A549 (cell line): ENCODE results near the gene MLST8. TPM values are rescaled to one million over a fixed set of nuclear protein-coding genes. Genes with fewer than 3 reads are reported as not detected.

Experiments
- ATAC-seq, 2 experiments: fragments of 200-7000 bp in 1 of 2; fragments of >200 bp in 1 of 2; cut with Nextera tagmentation in 1 of 2; cut with Tn5 transposase in 1 of 2; 3 replicates each; pipeline versions ENCODE4 v1.8.0 to v1.9.1; 2018 to 2020; ENCODE audit warnings: mild to moderate bottlenecking in 1 of 2, moderate library complexity in 1 of 2
- CTCF ChIA-PET: fragments of 300-600 bp; sonication (Branson Sonifier 250); formaldehyde crosslinking; extraction: SDS; loops from one replicate; lab custom pipeline; 2021; ENCODE audit warnings: antibody characterized with exemption, inconsistent platforms; lab: Yijun Ruan, JAX
- POLR2A ChIA-PET: fragments of 350-600 bp; formaldehyde crosslinking; extraction: SDS; loops from one replicate; lab custom pipeline; 2021; ENCODE audit warnings: antibody characterized with exemption, inconsistent platforms; lab: Yijun Ruan, JAX
- DNase-seq, 2 experiments: peaks; one replicate each; pipeline versions ENCODE4 v3.0.0 to v3.0.0-alpha.2; 2011 to 2016; ENCODE audit warnings: low read depth in 1 of 2, low spot score in 1 of 2
- FAIRE-seq: peaks from 2 replicates; lab custom pipeline; 2011; peaks lifted over from hg19 to GRCh38; lab: Jason Lieb, UNC
- H3K27ac ChIP-seq, 2 experiments: fragments of >200 bp; sonication (Bioruptor Twin); formaldehyde crosslinking; 3 replicates each; pipeline ENCODE4 v1.5.1; 2016 to 2017
- H3K4me1 ChIP-seq: fragments of >200 bp; sonication (Bioruptor Twin); formaldehyde crosslinking; 3 replicates; pipeline ENCODE4 v1.6.1; 2016
- H3K4me2 ChIP-seq: fragments of >200 bp; sonication (Bioruptor Twin); formaldehyde crosslinking; 3 replicates; pipeline ENCODE4 v1.6.1; 2016
- H3K4me3 ChIP-seq: fragments of >200 bp; sonication (Bioruptor Twin); formaldehyde crosslinking; 3 replicates; pipeline ENCODE4 v1.5.1; 2016
- H3K9me3 ChIP-seq: fragments of >200 bp; sonication (Bioruptor Twin); formaldehyde crosslinking; 3 replicates; pipeline ENCODE4 v1.6.1; 2016
- CHD2 ChIP-seq: fragments of 150-350 bp; IDR thresholded peaks from 2 replicates; pipeline ENCODE4 v1.6.1; 2014; ENCODE audit warnings: low read length; ENCODE audit not compliant: partially characterized antibody
- EHF ChIP-seq: fragments of 250-450 bp; sonication (Bioruptor Pico); IDR thresholded peaks from 2 replicates; pipeline ENCODE4 v1.5.0; 2020; ENCODE audit warnings: mild to moderate bottlenecking
- EHMT2 ChIP-seq: fragments of 200-600 bp; sonication (generic); IDR thresholded peaks from 2 replicates; pipeline ENCODE4 v1.6.1; 2016; ENCODE audit warnings: antibody characterized with exemption, low read depth, mild to moderate bottlenecking, moderate library complexity
- ELK1 ChIP-seq: fragments of 150-350 bp; IDR thresholded peaks from 2 replicates; pipeline ENCODE4 v1.6.1; 2014; ENCODE audit warnings: low read depth, mild to moderate bottlenecking, low read length
- FOSB ChIP-seq: fragments of 250-450 bp; sonication (Bioruptor Pico); IDR thresholded peaks from 2 replicates; pipeline ENCODE4 v1.5.0; 2020; ENCODE audit warnings: mild to moderate bottlenecking, moderate library complexity
- FOSL2 ChIP-seq, 2 experiments: fragments of 450-650 bp in 1 of 2; fragments of >200 bp in 1 of 2; sonication (Bioruptor Twin) in 1 of 2; formaldehyde crosslinking; IDR thresholded peaks; 2 replicates each; pipeline versions ENCODE4 v1.5.0 to v1.6.1; 2016 to 2020; ENCODE audit warnings: mild to moderate bottlenecking in 1 of 2, moderate library complexity in 1 of 2
- HDAC2 ChIP-seq: fragments of 200-600 bp; sonication (generic); IDR thresholded peaks from 2 replicates; pipeline ENCODE4 v1.6.1; 2016
- HMGXB4 ChIP-seq: fragments of 250-450 bp; sonication (Bioruptor Pico); IDR thresholded peaks from 2 replicates; pipeline ENCODE4 v1.5.0; 2021; ENCODE audit warnings: mild to moderate bottlenecking, moderate library complexity, borderline replicate concordance
- HOXB13 ChIP-seq: fragments of 250-450 bp; sonication (Bioruptor Pico); IDR thresholded peaks from 2 replicates; pipeline ENCODE4 v1.5.0; 2020; ENCODE audit warnings: low read depth, mild to moderate bottlenecking, moderate library complexity
- HOXB5 ChIP-seq: fragments of 250-450 bp; sonication (Bioruptor Pico); IDR thresholded peaks from 2 replicates; pipeline ENCODE4 v1.5.0; 2020; ENCODE audit warnings: mild to moderate bottlenecking, moderate library complexity
- MAFK ChIP-seq: fragments of 450-650 bp; IDR thresholded peaks from 2 replicates; pipeline ENCODE4 v1.6.1; 2014; ENCODE audit not compliant: partially characterized antibody
- MAX ChIP-seq: IDR thresholded peaks from 2 replicates; pipeline ENCODE4 v1.6.1; 2012
- MAZ ChIP-seq: fragments of 150-350 bp; IDR thresholded peaks from 2 replicates; pipeline ENCODE4 v1.6.1; 2014; ENCODE audit warnings: antibody characterized with exemption, low read depth, low read length, borderline replicate concordance
- MYC ChIP-seq: IDR thresholded peaks from 2 replicates; pipeline ENCODE4 v1.6.1; 2012; ENCODE audit warnings: mild to moderate bottlenecking, inconsistent platforms, low read length, improper control_type of control experiment, borderline replicate concordance
- NFE2L2 ChIP-seq: fragments of 150-350 bp; conservative IDR thresholded peaks from 2 replicates; pipeline ENCODE4 v1.6.1; 2014; ENCODE audit warnings: low read length
- POLR2A ChIP-seq: IDR thresholded peaks from 2 replicates; pipeline ENCODE4 v1.6.1; 2012; ENCODE audit warnings: mild to moderate bottlenecking, low read length
- POLR2AphosphoS2 ChIP-seq: conservative IDR thresholded peaks from 2 replicates; pipeline ENCODE4 v1.6.1; 2012; ENCODE audit warnings: low read length, improper control_type of control experiment, inconsistent platforms
- RARB ChIP-seq: fragments of 250-450 bp; sonication (Bioruptor Pico); IDR thresholded peaks from 2 replicates; pipeline ENCODE4 v1.8.0; 2021; ENCODE audit warnings: mild to moderate bottlenecking, moderate library complexity
- SREBF2 ChIP-seq: fragments of 450-650 bp; IDR thresholded peaks from 2 replicates; pipeline ENCODE4 v1.6.1; 2014; ENCODE audit warnings: mild to moderate bottlenecking, moderate library complexity
- TFCP2L1 ChIP-seq: fragments of 250-450 bp; sonication (Bioruptor Pico); IDR thresholded peaks from 2 replicates; pipeline ENCODE4 v1.5.0; 2021; ENCODE audit warnings: mild to moderate bottlenecking
- TP53 ChIP-seq: fragments of 250-450 bp; sonication (Bioruptor Pico); IDR thresholded peaks from 2 replicates; pipeline ENCODE4 v1.5.0; 2021; ENCODE audit warnings: mild to moderate bottlenecking, moderate library complexity
- USF2 ChIP-seq: fragments of 450-650 bp; IDR thresholded peaks from 2 replicates; pipeline ENCODE4 v1.6.1; 2014; ENCODE audit warnings: antibody characterized with exemption
- ZNF302 ChIP-seq: fragments of 250-450 bp; sonication (Bioruptor Pico); IDR thresholded peaks from 2 replicates; pipeline ENCODE4 v1.9.0; 2021; ENCODE audit warnings: inconsistent platforms, mild to moderate bottlenecking, moderate library complexity
- WGBS: methylation state at CpG from one replicate; pipeline ENCODE4 v1.1.6; 2017; ENCODE audit errors: missing lambda C conversion rate; 5-methylcytosine and 5-hydroxymethylcytosine counted together
- polyA plus RNA-seq, 4 experiments: library from polyadenylated mRNA; depleted of rRNA in 3 of 4; stranded (reverse); fragments of >200 nt; fragmentation: RNase III in 1 of 4; extraction: RNeasy Plus Mini Kit Qiagen cat#74134 plus additional on column Dnase treatment in 1 of 4; gene quantifications; 2 replicates in 3 of 4; 3 replicates in 1 of 4; pipeline ENCODE4 v1.2.3, GENCODE V29; 2011 to 2017

The MLST8 gene
- polyA plus RNA-seq, 2 of the 4 experiments (the other 2 are of a cell fraction) = 46.8 to 53.9 TPM

- WGBS = 95% methylated on average over 18 of the region's 23 CpGs
- POLR2A ChIA-PET = no interaction called here
- Histone ChIP-seq H3K27ac (no peak overlapping the region), H3K9me3 (no peaks in the 10 kb centered on the region), H3K4me1 (peaks cover 30% of the 10 kb centered on the region), H3K4me2 (no peak overlapping the region), H3K4me3 (no peak overlapping the region)
- FAIRE-seq (no peak), ATAC-seq (no peak), DNase-seq (no peak)
- CTCF ChIA-PET = interaction anchor here (1.7 to 4.8 kb wide), 2 partner anchors 14 to 292 kb away, joined by 3 to 28 read pairs; no protein-coding TSS in a partner anchor
- no peak for TF ChIP-seq HOXB5 (CRISPR knock-in tag)
- no peak for TF ChIP-seq POLR2AphosphoS2
- TF ChIP-seq HOXB13 = no peak
- TF ChIP-seq MAZ = no peak
- TF ChIP-seq ELK1 = no peak
- TF ChIP-seq ZNF302 = no peak
- TF ChIP-seq TFCP2L1 (CRISPR knock-in tag) = no peak
Measured at GRCh38 chr16:2208308-2208707, 3.1 kb downstream of the MLST8 start.

GRCh38 chr16:2208772-2209171 is 3.5 kb downstream of the MLST8 start:
- peaks cover 31% of the 10 kb centered on the region for H3K4me1 ChIP-seq
- ATAC-seq (no peak), FAIRE-seq (no peak), DNase-seq (no peak)
- no peaks in the 10 kb centered on the region for H3K9me3 ChIP-seq
- WGBS = 97% methylated on average over 9 of the region's 9 CpGs
- ChIA-PET POLR2A (no interaction called here), CTCF (interaction anchor here (1.1 to 4.8 kb wide), 2 partner anchors 14 to 68 kb away, joined by 4 to 28 read pairs; no protein-coding TSS in a partner anchor)
- H3K4me3 ChIP-seq = no peak overlapping the region
- H3K4me2 ChIP-seq = no peak overlapping the region
- TF ChIP-seq HMGXB4 (CRISPR knock-in tag) (no peak), HOXB5 (CRISPR knock-in tag) (no peak), TFCP2L1 (CRISPR knock-in tag) (no peak), CHD2 (no peak), POLR2A (no peak), USF2 (no peak), FOSL2 (IDR thresholded peaks at IDR 0.05) (no peak), FOSL2 (CRISPR knock-in tag; IDR thresholded peaks at IDR 0.05) (no peak), SREBF2 (no peak), FOSB (no peak), EHF (CRISPR knock-in tag) (no peak), RARB (CRISPR knock-in tag) (no peak), NFE2L2 (no peak), EHMT2 (no peak), TP53 (CRISPR knock-in tag) (no peak), MYC (no peak), MAFK (no peak), HDAC2 (no peak), MAX (no peak)
- H3K27ac ChIP-seq = no peak overlapping the region
